Neural cell (in vitro differentiated cells): Measurements from ENCODE around the gene CST9. TPM values are rescaled to one million over a fixed set of nuclear protein-coding genes. Genes with fewer than 3 reads are reported as not detected.

Experiments used
- H2AFZ ChIP-seq: fragments of 200-600, 300-800 bp; sonication (generic), shearing (Covaris generic); 2 replicates; pipeline ENCODE4 v1.6.0; 2014; ENCODE audit warnings: low read depth, mild to moderate bottlenecking, antibody characterized with exemption, low read length, moderate library complexity
- H3F3A ChIP-seq: fragments of 200-600 bp; shearing (Covaris generic); 2 replicates; pipeline ENCODE4 v1.6.1; 2016; ENCODE audit warnings: mild to moderate bottlenecking, moderate library complexity, mixed read lengths, antibody characterized with exemption, low read length; ENCODE audit not compliant: insufficient read depth, poor library complexity, severe bottlenecking
- H3K27ac ChIP-seq: fragments of 200-600, 300-800 bp; sonication (generic), shearing (Covaris generic); 2 replicates; pipeline ENCODE4 v1.5.1; 2014; ENCODE audit warnings: mild to moderate bottlenecking, low read length, moderate library complexity
- H3K27me3 ChIP-seq: fragments of 300-800, 200-600 bp; sonication (generic), shearing (Covaris generic); 2 replicates; pipeline ENCODE4 v1.6.0; 2014; ENCODE audit warnings: mild to moderate bottlenecking, low read depth, low read length, moderate library complexity; ENCODE audit not compliant: insufficient read depth
- H3K36me3 ChIP-seq: fragments of 300-800, 200-600 bp; sonication (generic), shearing (Covaris generic); 2 replicates; pipeline ENCODE4 v1.5.1; 2014; ENCODE audit warnings: mild to moderate bottlenecking, antibody characterized with exemption, low read length, moderate library complexity; ENCODE audit not compliant: insufficient read depth
- H3K4me2 ChIP-seq: fragments of 300-800, 200-600 bp; sonication (generic), shearing (Covaris generic); 2 replicates; pipeline ENCODE4 v1.6.0; 2014; ENCODE audit warnings: mild to moderate bottlenecking, low read length
- H3K4me3 ChIP-seq: fragments of 300-800, 200-600 bp; sonication (generic), shearing (Covaris generic); 2 replicates; pipeline ENCODE4 v1.5.1; 2014; ENCODE audit warnings: mild to moderate bottlenecking, low read length, moderate library complexity
- H3K79me2 ChIP-seq: fragments of 200-600 bp; shearing (Covaris generic); replicated peaks from 2 replicates; pipeline ENCODE4 v1.6.0; 2014; ENCODE audit warnings: mild to moderate bottlenecking, low read length, moderate library complexity; ENCODE audit not compliant: insufficient read depth
- H3K9ac ChIP-seq: fragments of 300-800, 200-600 bp; sonication (generic), shearing (Covaris generic); 2 replicates; pipeline ENCODE4 v1.6.1; 2016; ENCODE audit warnings: mild to moderate bottlenecking, low read length, mixed read lengths
- H3K9me2 ChIP-seq: fragments of 200-600 bp; shearing (Covaris generic); 2 replicates; pipeline ENCODE4 v1.6.1; 2016; ENCODE audit warnings: mild to moderate bottlenecking, low read length, mixed read lengths; ENCODE audit not compliant: insufficient read depth
- H3K9me3 ChIP-seq: fragments of 200-600, 300-800 bp; sonication (generic), shearing (Covaris generic); 2 replicates; pipeline ENCODE4 v1.6.1; 2016; ENCODE audit warnings: mild to moderate bottlenecking, mixed run types, low read length, moderate library complexity, mixed read lengths
- H4K20me1 ChIP-seq: fragments of 200-600 bp; shearing (Covaris generic); 2 replicates; pipeline ENCODE4 v1.6.1; 2016; ENCODE audit warnings: mild to moderate bottlenecking, mixed run types; ENCODE audit not compliant: insufficient read depth
- CTCF ChIP-seq: fragments of 450-650 bp; IDR thresholded peaks from 2 replicates; pipeline ENCODE4 v1.5.1; 2014; ENCODE audit warnings: antibody characterized with exemption, mild to moderate bottlenecking, moderate library complexity; ENCODE audit not compliant: poor library complexity, severe bottlenecking
- EP300 ChIP-seq: fragments of 450-650 bp; conservative IDR thresholded peaks from 2 replicates; pipeline ENCODE4 v1.6.1; 2014; ENCODE audit warnings: antibody characterized with exemption, mild to moderate bottlenecking, moderate library complexity; ENCODE audit not compliant: poor library complexity, severe bottlenecking
- EZH2 ChIP-seq: fragments of 200-600, 300-800 bp; shearing (Covaris generic), sonication (generic); IDR thresholded peaks from 2 replicates; pipeline ENCODE4 v1.6.1; 2014; ENCODE audit warnings: antibody characterized with exemption, low read length, borderline replicate concordance, mild to moderate bottlenecking; ENCODE audit not compliant: insufficient read depth, poor library complexity, severe bottlenecking
- MXI1 ChIP-seq: fragments of 450-650 bp; conservative IDR thresholded peaks from 2 replicates; pipeline ENCODE4 v1.6.1; 2014; ENCODE audit warnings: antibody characterized with exemption, mild to moderate bottlenecking; ENCODE audit not compliant: poor library complexity, severe bottlenecking
- POLR2AphosphoS5 ChIP-seq: IDR thresholded peaks from 2 replicates; pipeline ENCODE4 v1.6.1; 2012
- RAD21 ChIP-seq: fragments of 450-650 bp; conservative IDR thresholded peaks from 2 replicates; pipeline ENCODE4 v1.6.1; 2014; ENCODE audit warnings: antibody characterized with exemption, mild to moderate bottlenecking, moderate library complexity
- REST ChIP-seq: IDR thresholded peaks from 2 replicates; pipeline ENCODE4 v1.6.1; 2012; ENCODE audit warnings: borderline replicate concordance
- SMC3 ChIP-seq: fragments of 450-650 bp; conservative IDR thresholded peaks from 2 replicates; pipeline ENCODE4 v1.6.1; 2014; ENCODE audit warnings: antibody characterized with exemption, mild to moderate bottlenecking, moderate library complexity; ENCODE audit not compliant: poor library complexity
- TAF1 ChIP-seq: IDR thresholded peaks from 2 replicates; pipeline ENCODE4 v1.6.1; 2012; ENCODE audit warnings: low read depth
- polyA plus RNA-seq: library from polyadenylated mRNA; depleted of rRNA; stranded (reverse); fragments of >200 nt; gene quantifications from 2 replicates; pipeline ENCODE4 v1.2.3, GENCODE V29; 2014

The CST9 gene
- polyA plus RNA-seq, 1 donor from 2014 or later: not detected

GRCh38 chr20:23632711-23633573, 27.2 kb upstream of the CST9 start:
- H3K27ac ChIP-seq: no peak overlapping the region
- H3K27me3 ChIP-seq: peaks cover 4% of the 10 kb centered on the region
- H3K36me3 ChIP-seq: no peaks in the 10 kb centered on the region

More at GRCh38 chr20:23632711-23633573, 27.2 kb upstream of the CST9 start:
- Histone ChIP-seq H3K79me2 (no peaks in the 10 kb centered on the region), H3K4me2 (no peak overlapping the region), H3K9ac (no peak overlapping the region), H4K20me1 (no peaks in the 10 kb centered on the region), H3K9me2 (no peaks in the 10 kb centered on the region), H3F3A (no peaks in the 10 kb centered on the region), H3K4me3 (no peak overlapping the region), H2AFZ (no peak overlapping the region), H3K9me3 (no peaks in the 10 kb centered on the region)
- no peak for TF ChIP-seq REST
- no peak for TF ChIP-seq POLR2AphosphoS5
- no peak for TF ChIP-seq RAD21
- TF ChIP-seq TAF1: no peak
- TF ChIP-seq CTCF: no peak
- TF ChIP-seq EP300: no peak
- TF ChIP-seq EZH2: no peak
- no peak for TF ChIP-seq MXI1
- no peak for TF ChIP-seq SMC3
